SK-N-SH (cell line): ENCODE measurements around the gene TEX54. TPM values are rescaled to one million over a fixed set of nuclear protein-coding genes. Genes with fewer than 3 reads are reported as not detected.
A peak's percentile ranks its signal among the peaks of the same experiment; 100 is the strongest.

Experiments used
- CTCF ChIA-PET: fragments of 300-600, 350-600 bp; formaldehyde crosslinking; extraction: SDS; loops from one replicate; lab custom pipeline; 2021; lab: Yijun Ruan, JAX
- POLR2A ChIA-PET: fragments of 350-600 bp; sonication (Branson Sonifier 250); formaldehyde crosslinking; extraction: SDS; loops from one replicate; lab custom pipeline; 2020; ENCODE audit warnings: antibody characterized with exemption, inconsistent platforms; lab: Yijun Ruan, JAX
- DNase-seq: peaks from one replicate; pipeline ENCODE4 v3.0.0; 2012
- H2AFZ ChIP-seq: fragments of 200-600 bp; sonication (generic); 2 replicates; pipeline ENCODE4 v1.8.1; 2016; ENCODE audit warnings: antibody characterized with exemption, mild to moderate bottlenecking, low read depth
- H3F3A ChIP-seq: fragments of 200-600 bp; sonication (generic); replicated peaks from 2 replicates; pipeline ENCODE3; 2016; ENCODE audit warnings: antibody characterized with exemption, mild to moderate bottlenecking; ENCODE audit not compliant: insufficient read depth
- H3K27ac ChIP-seq, 2 experiments: fragments of 200-500 bp in 1 of 2; fragments of 200-600 bp in 1 of 2; sonication (Bioruptor generic) in 1 of 2; sonication (generic), shearing (Covaris generic) in 1 of 2; 2 replicates each; pipeline versions ENCODE4 v1.5.1 to v1.6.1; 2014 to 2016; ENCODE audit warnings: low read depth in 2 of 2, inconsistent platforms in 1 of 2, low read length in 1 of 2, mild to moderate bottlenecking in 1 of 2, mixed read lengths in 1 of 2
- H3K27me3 ChIP-seq: fragments of 200-600 bp; sonication (generic), shearing (Covaris generic); 2 replicates; pipeline ENCODE4 v1.6.1; 2016; ENCODE audit warnings: mixed run types; ENCODE audit not compliant: insufficient read depth
- H3K36me3 ChIP-seq, 2 experiments: fragments of 200-500 bp in 1 of 2; fragments of 200-600 bp in 1 of 2; sonication (Bioruptor generic) in 1 of 2; sonication (generic) in 1 of 2; replicated peaks in 1 of 2; 2 replicates each; pipeline versions ENCODE3 to v1.5.1; 2014 to 2016; ENCODE audit warnings: low read length in 1 of 2, mild to moderate bottlenecking in 1 of 2; ENCODE audit not compliant: insufficient read depth in 2 of 2, control insufficient read depth in 1 of 2
- H3K4me1 ChIP-seq, 2 experiments: fragments of 200-500 bp in 1 of 2; fragments of 200-600 bp in 1 of 2; sonication (Bioruptor generic) in 1 of 2; sonication (generic), shearing (Covaris generic) in 1 of 2; 2 replicates each; pipeline versions ENCODE4 v1.5.1 to v1.6.1; 2014 to 2016; ENCODE audit warnings: low read depth in 1 of 2, low read length in 1 of 2, mixed run types in 1 of 2; ENCODE audit not compliant: insufficient read depth in 2 of 2, control insufficient read depth in 1 of 2
- H3K4me2 ChIP-seq: fragments of 200-600 bp; sonication (generic), shearing (Covaris generic); 2 replicates; pipeline ENCODE4 v1.6.1; 2017; ENCODE audit warnings: mixed run types
- H3K4me3 ChIP-seq, 2 experiments: fragments of 200-500 bp in 1 of 2; fragments of 200-600 bp in 1 of 2; sonication (Bioruptor generic) in 1 of 2; sonication (generic), shearing (Covaris generic) in 1 of 2; 2 replicates each; pipeline versions ENCODE4 v1.5.1 to v1.8.1; 2014 to 2016; ENCODE audit warnings: low read depth in 2 of 2, inconsistent platforms in 1 of 2, low read length in 1 of 2, mild to moderate bottlenecking in 1 of 2, mixed read lengths in 1 of 2, moderate library complexity in 1 of 2
- H3K79me2 ChIP-seq: fragments of 200-600 bp; sonication (generic); 2 replicates; pipeline ENCODE4 v1.8.1; 2017; ENCODE audit warnings: mild to moderate bottlenecking; ENCODE audit not compliant: insufficient read depth
- H3K9ac ChIP-seq: fragments of 200-600 bp; sonication (generic); 2 replicates; pipeline ENCODE4 v1.6.1; 2017; ENCODE audit warnings: mixed run types
- H3K9me2 ChIP-seq: fragments of 200-600 bp; sonication (generic); 2 replicates; pipeline ENCODE4 v1.6.1; 2017; ENCODE audit warnings: mixed run types
- H3K9me3 ChIP-seq: fragments of 200-600 bp; sonication (generic); 2 replicates; pipeline ENCODE4 v1.6.1; 2017; ENCODE audit warnings: mixed run types, mild to moderate bottlenecking, moderate library complexity
- H4K20me1 ChIP-seq: fragments of 200-600 bp; sonication (generic); 2 replicates; pipeline ENCODE4 v1.6.1; 2017; ENCODE audit warnings: mild to moderate bottlenecking, mixed run types; ENCODE audit not compliant: insufficient read depth
- CHD2 ChIP-seq: fragments of 150-350 bp; IDR thresholded peaks from 2 replicates; pipeline ENCODE4 v1.6.1; 2018; ENCODE audit warnings: low read length; ENCODE audit not compliant: partially characterized antibody
- ELF1 ChIP-seq: IDR thresholded peaks from 2 replicates; pipeline ENCODE4 v1.4.0; 2012
- FOSL2 ChIP-seq: IDR thresholded peaks from 2 replicates; pipeline ENCODE4 v1.4.0; 2012; ENCODE audit warnings: low read depth, mild to moderate bottlenecking, moderate library complexity, borderline replicate concordance
- FOXJ3 ChIP-seq: sonication (generic); formaldehyde crosslinking; IDR thresholded peaks from 2 replicates; pipeline ENCODE4 v1.5.1; 2020; ENCODE audit warnings: mild to moderate bottlenecking, missing genetic modification reagents
- GABPA ChIP-seq: IDR thresholded peaks from 2 replicates; pipeline ENCODE4 v1.4.0; 2012; ENCODE audit warnings: low read depth, mild to moderate bottlenecking
- IRF3 ChIP-seq: fragments of 150-350 bp; IDR thresholded peaks from 2 replicates; pipeline ENCODE4 v1.6.1; 2016; ENCODE audit warnings: mild to moderate bottlenecking, low read depth, low read length
- JUND ChIP-seq: IDR thresholded peaks from 2 replicates; pipeline ENCODE4 v1.4.0; 2012
- MAX ChIP-seq: IDR thresholded peaks from 2 replicates; pipeline ENCODE4 v1.4.0; 2012; ENCODE audit warnings: low read depth
- MEF2A ChIP-seq: IDR thresholded peaks from 2 replicates; pipeline ENCODE4 v1.4.0; 2012; ENCODE audit warnings: low read depth, borderline replicate concordance
- MXI1 ChIP-seq: IDR thresholded peaks from 2 replicates; pipeline ENCODE4 v1.6.1; 2012; ENCODE audit warnings: mild to moderate bottlenecking, low read depth, low read length, improper control_type of control experiment
- PBX3 ChIP-seq: IDR thresholded peaks from 2 replicates; pipeline ENCODE4; 2012
- POLR2AphosphoS5 ChIP-seq: IDR thresholded peaks from 2 replicates; pipeline ENCODE4 v1.6.1; 2012; ENCODE audit warnings: low read depth, low read length
- RFX5 ChIP-seq: IDR thresholded peaks from 2 replicates; pipeline ENCODE4 v1.6.1; 2012; ENCODE audit warnings: mild to moderate bottlenecking, improper control_type of control experiment, low read length
- RXRA ChIP-seq: IDR thresholded peaks from 2 replicates; pipeline ENCODE4 v1.4.0; 2012; ENCODE audit warnings: low read depth, mild to moderate bottlenecking, borderline replicate concordance
- TAF1 ChIP-seq: IDR thresholded peaks from 2 replicates; pipeline ENCODE4 v1.6.1; 2012; ENCODE audit warnings: low read depth, mild to moderate bottlenecking, low read length, moderate library complexity, borderline replicate concordance
- USF1 ChIP-seq: IDR thresholded peaks from 2 replicates; pipeline ENCODE4 v1.4.0; 2012; ENCODE audit warnings: low read depth, borderline replicate concordance
- ZBTB33 ChIP-seq: IDR thresholded peaks from 2 replicates; pipeline ENCODE4 v1.4.0; 2012; ENCODE audit warnings: low read depth, borderline replicate concordance
- WGBS: methylation state at CpG from one replicate; pipeline ENCODE4 v1.1.6; 2017; ENCODE audit warnings: low lambda C conversion rate; 5-methylcytosine and 5-hydroxymethylcytosine counted together
- polyA plus RNA-seq, 3 experiments: library from polyadenylated mRNA; depleted of rRNA; stranded (reverse); fragments of >200 nt; gene quantifications; 2 replicates each; pipeline ENCODE4 v1.2.3, GENCODE V29; 2012

TEX54 gene
- polyA plus RNA-seq, 1 of the 3 experiments (the other 2 are of a cell fraction) = not detected

GRCh38 chr11:62831520-62832335, 913 bp downstream of the TEX54 start, which contains the start of gene STX5:
Gene STX5, minus strand, starts transcription at chr11:62832051. Its CDS starts 808 bp downstream, at chr11:62831243.
- H3K79me2 ChIP-seq = peaks cover 70% of the 10 kb centered on the region
- TF ChIP-seq GABPA (peak; percentile 88), IRF3 (peak; percentile 76), ZBTB33 (peak; percentile 51; the same call in 1 of the 2 replicates), RFX5 (peak; percentile 79), JUND (0 out of 2 replicates have a peak, but pooled peaks have one; percentile 2), FOXJ3 (CRISPR knock-in tag) (no peak), RXRA (no peak), ELF1 (peak; percentile 56; the same call in 1 of the 2 replicates), MAX (peak; percentile 28; the same call in 1 of the 2 replicates), POLR2AphosphoS5 (peak; percentile 84), FOSL2 (no peak), TAF1 (peak; percentile 39), MXI1 (peak; percentile 51; the same call in 1 of the 2 replicates), MEF2A (no peak), USF1 (0 out of 2 replicates have a peak, but pooled peaks have one; percentile 33), CHD2 (peak; percentile 95), PBX3 (peak; percentile 99)
- peak within 1 kb of the TSS; percentile 76 to 99 for H3K4me3 ChIP-seq

More at GRCh38 chr11:62831520-62832335, 913 bp downstream of the TEX54 start, which contains the start of gene STX5:
- peaks cover under 1% of the 10 kb centered on the region for H3F3A ChIP-seq
- WGBS = under 1% methylated on average over 43 of the region's 65 CpGs
- no peak within 1 kb of the TSS; the same call in 1 of the 2 replicates for H2AFZ ChIP-seq
- H3K36me3 ChIP-seq = peaks cover 38 to 42% of the 10 kb centered on the region in 2 experiments
- DNase-seq = peak; percentile 96
- H3K9ac ChIP-seq = peak within 1 kb of the TSS; percentile 98
- H3K9me2 ChIP-seq = no peaks in the 10 kb centered on the region
- peaks cover 32% of the 10 kb centered on the region for H4K20me1 ChIP-seq
- no peaks in the 10 kb centered on the region for H3K9me3 ChIP-seq
- H3K4me2 ChIP-seq = peak within 1 kb of the TSS; percentile 93
- ChIA-PET POLR2A (interaction anchor here (0.6 to 2.2 kb wide), 15 partner anchors 9 to 331 kb away, joined by 3 to 32 read pairs (median 4); partner anchors contain the start of genes C11orf98, CSKMT, HNRNPUL2 and MTA2), CTCF (interaction anchor here (0.6 to 2.4 kb wide), 4 partner anchors 45 to 1933 kb away, joined by 3 to 15 read pairs (median 4); partner anchors contain the start of gene SLC3A2)
- peaks cover 0 to 20% of the 10 kb centered on the region in 2 experiments; a peak in 3 of 4 replicates for H3K4me1 ChIP-seq
- H3K27me3 ChIP-seq = no peaks in the 10 kb centered on the region
- peak within 1 kb of the TSS; percentile 89 to 93 for H3K27ac ChIP-seq
